ENCODE data around the gene RBM4. TPM values are rescaled to one million over a fixed set of nuclear protein-coding genes. Genes with fewer than 3 reads are reported as not detected.

Gene RBM4
- total RNA-seq, 1 donor from 2014 or later = 176 TPM

GRCh38 chr11:66651016-66651415 is 12.5 kb downstream of the RBM4 start:
- DNase-seq (ENCODE audit: low spot score) = no peak

- no peak for DNase-seq (ENCODE audit: low spot score)
Measured at GRCh38 chr11:66652651-66653050, 14.1 kb downstream of the RBM4 start.

GRCh38 chr11:66653123-66653522 is 14.6 kb downstream of the RBM4 start:
- no peak for DNase-seq (ENCODE audit: low spot score)

GRCh38 chr11:66659763-66660162 is 21.3 kb downstream of the RBM4 start:
- DNase-seq (ENCODE audit: low spot score) = no peak

GRCh38 chr11:66663741-66664296 is 25.3 kb downstream of the RBM4 start:
- no peak for DNase-seq (ENCODE audit: low spot score)

GRCh38 chr11:66665369-66665768 is 26.9 kb downstream of the RBM4 start:
- no peak for DNase-seq (ENCODE audit: low spot score)

GRCh38 chr11:66670816-66671215 is 32.3 kb downstream of the RBM4 start:
- no peak for DNase-seq (ENCODE audit: low spot score)

- DNase-seq (ENCODE audit: low spot score) = no peak
Measured at GRCh38 chr11:66674964-66675602, 36.6 kb downstream of the RBM4 start.

GRCh38 chr11:66676282-66676919 is 37.9 kb downstream of the RBM4 start:
- no peak for DNase-seq (ENCODE audit: low spot score)

- no peak for DNase-seq (ENCODE audit: low spot score)
Measured at GRCh38 chr11:66676931-66677598, 38.6 kb downstream of the RBM4 start.

- DNase-seq (ENCODE audit: low spot score) = peak; percentile 96
Measured at GRCh38 chr11:66677599-66678375, 39.3 kb downstream of the RBM4 start, which contains the start of gene RBM4B. Gene RBM4B (minus strand): TSS chr11:66677887. CDS start chr11:66677079, 808 bp downstream.

GRCh38 chr11:66680966-66681645 is 42.6 kb downstream of the RBM4 start:
- no peak for DNase-seq (ENCODE audit: low spot score)

- DNase-seq (ENCODE audit: low spot score) = no peak
Measured at GRCh38 chr11:66683877-66684276, 45.4 kb downstream of the RBM4 start.

GRCh38 chr11:66684635-66685034 is 46.1 kb downstream of the RBM4 start:
- no peak for DNase-seq (ENCODE audit: low spot score)

- DNase-seq (ENCODE audit: low spot score) = no peak
Measured at GRCh38 chr11:66685276-66686099, 47.0 kb downstream of the RBM4 start.

GRCh38 chr11:66686100-66686785 is 47.7 kb downstream of the RBM4 start:
- peak; percentile 74 for DNase-seq (ENCODE audit: low spot score)

GRCh38 chr11:66686801-66687750 is 48.6 kb downstream of the RBM4 start:
- no peak for DNase-seq (ENCODE audit: low spot score)

- DNase-seq (ENCODE audit: low spot score) = no peak
Measured at GRCh38 chr11:66687831-66688281, 49.4 kb downstream of the RBM4 start.
